ENCODE measurements around the gene LRRC71.

GRCh38 chr1:156936721-156937220 lies 16.3 kb downstream of the LRRC71 start:
- TF ChIP-seq EZH2 (IDR thresholded peaks at IDR 0.05; ENCODE audit: insufficient read depth, poor library complexity, severe bottlenecking) (no peak), EZH2phosphoT487 (IDR thresholded peaks at IDR 0.05; ENCODE audit: insufficient read depth, low read depth) (no peak)
